AG09309 (cell line): ENCODE data around the gene KRT86.

Experiments used
- DNase-seq: peaks from one replicate; pipeline ENCODE4 v3.0.0-alpha.2; 2010; ENCODE audit warnings: low read depth
- H3K4me3 ChIP-seq: 2 replicates; pipeline ENCODE4 v1.5.1; 2011; ENCODE audit warnings: mild to moderate bottlenecking, low read depth, low read length, moderate library complexity; ENCODE audit not compliant: control insufficient read depth
- CTCF ChIP-seq: IDR thresholded peaks from 2 replicates; pipeline ENCODE4 v1.5.1; 2011; ENCODE audit warnings: mild to moderate bottlenecking, low read depth, low read length, inconsistent platforms; ENCODE audit not compliant: insufficient read depth, control insufficient read depth; ENCODE audit errors: missing control alignments

The KRT86 gene

GRCh38 chr12:52243856-52244614 lies 30.4 kb upstream of the KRT86 start:
- TF ChIP-seq CTCF, result no peak
- H3K4me3 ChIP-seq, result no peak overlapping the region
- DNase-seq, result peak; percentile 75

GRCh38 chr12:52244615-52244994 lies 29.8 kb upstream of the KRT86 start:
- TF ChIP-seq CTCF, result no peak
- no peak overlapping the region for H3K4me3 ChIP-seq
- no peak for DNase-seq

- DNase-seq, result no peak
- no peak overlapping the region for H3K4me3 ChIP-seq
- TF ChIP-seq CTCF, result no peak
Observed at GRCh38 chr12:52245259-52245961, 29.0 kb upstream of the KRT86 start.

- H3K4me3 ChIP-seq, result no peak overlapping the region
- no peak for TF ChIP-seq CTCF
- DNase-seq, result no peak
Observed at GRCh38 chr12:52245962-52246569, 28.4 kb upstream of the KRT86 start.

- DNase-seq, result no peak
- no peak for TF ChIP-seq CTCF
- no peak overlapping the region for H3K4me3 ChIP-seq
Observed at GRCh38 chr12:52246720-52247621, 27.5 kb upstream of the KRT86 start.

- DNase-seq, result no peak
- no peak overlapping the region for H3K4me3 ChIP-seq
- TF ChIP-seq CTCF, result no peak
Observed at GRCh38 chr12:52247622-52248540, 26.6 kb upstream of the KRT86 start.
